ENCODE data around the gene ANKUB1.

DNA sequence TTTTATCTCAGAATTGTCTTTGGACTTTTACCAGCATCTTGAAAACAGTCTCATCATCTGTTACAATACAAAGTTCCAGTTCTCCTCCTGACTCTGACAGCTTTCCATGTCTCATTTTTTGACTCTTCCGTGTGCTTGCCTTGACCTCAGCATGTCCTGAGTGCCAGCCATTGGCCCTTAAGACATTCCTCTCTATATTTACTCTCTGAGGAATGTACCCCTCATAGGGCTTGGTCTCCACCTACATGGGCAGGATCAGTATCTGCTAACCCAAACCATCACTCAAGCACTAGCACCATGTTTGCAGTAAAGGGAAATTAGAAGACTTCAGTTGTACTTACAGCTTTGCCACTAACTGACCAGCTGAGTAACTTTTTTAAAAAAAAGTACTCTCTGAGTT is 16.2 kb downstream of the ANKUB1 start:
- TF ChIP-seq, protein P1, sequence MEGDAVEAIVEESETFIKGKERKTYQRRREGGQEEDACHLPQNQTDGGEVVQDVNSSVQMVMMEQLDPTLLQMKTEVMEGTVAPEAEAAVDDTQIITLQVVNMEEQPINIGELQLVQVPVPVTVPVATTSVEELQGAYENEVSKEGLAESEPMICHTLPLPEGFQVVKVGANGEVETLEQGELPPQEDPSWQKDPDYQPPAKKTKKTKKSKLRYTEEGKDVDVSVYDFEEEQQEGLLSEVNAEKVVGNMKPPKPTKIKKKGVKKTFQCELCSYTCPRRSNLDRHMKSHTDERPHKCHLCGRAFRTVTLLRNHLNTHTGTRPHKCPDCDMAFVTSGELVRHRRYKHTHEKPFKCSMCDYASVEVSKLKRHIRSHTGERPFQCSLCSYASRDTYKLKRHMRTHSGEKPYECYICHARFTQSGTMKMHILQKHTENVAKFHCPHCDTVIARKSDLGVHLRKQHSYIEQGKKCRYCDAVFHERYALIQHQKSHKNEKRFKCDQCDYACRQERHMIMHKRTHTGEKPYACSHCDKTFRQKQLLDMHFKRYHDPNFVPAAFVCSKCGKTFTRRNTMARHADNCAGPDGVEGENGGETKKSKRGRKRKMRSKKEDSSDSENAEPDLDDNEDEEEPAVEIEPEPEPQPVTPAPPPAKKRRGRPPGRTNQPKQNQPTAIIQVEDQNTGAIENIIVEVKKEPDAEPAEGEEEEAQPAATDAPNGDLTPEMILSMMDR (IDR thresholded peaks at IDR 0.05; ENCODE audit: borderline replicate concordance, extremely low read depth, low read length, poor library complexity, severe bottlenecking) = no peak
- TF ChIP-seq EZH2 (IDR thresholded peaks at IDR 0.05; ENCODE audit: borderline replicate concordance, low read depth, low read length, severe bottlenecking) = no peak
